ENCODE measurements around the gene SCGB1A1.

Gene SCGB1A1

DNA sequence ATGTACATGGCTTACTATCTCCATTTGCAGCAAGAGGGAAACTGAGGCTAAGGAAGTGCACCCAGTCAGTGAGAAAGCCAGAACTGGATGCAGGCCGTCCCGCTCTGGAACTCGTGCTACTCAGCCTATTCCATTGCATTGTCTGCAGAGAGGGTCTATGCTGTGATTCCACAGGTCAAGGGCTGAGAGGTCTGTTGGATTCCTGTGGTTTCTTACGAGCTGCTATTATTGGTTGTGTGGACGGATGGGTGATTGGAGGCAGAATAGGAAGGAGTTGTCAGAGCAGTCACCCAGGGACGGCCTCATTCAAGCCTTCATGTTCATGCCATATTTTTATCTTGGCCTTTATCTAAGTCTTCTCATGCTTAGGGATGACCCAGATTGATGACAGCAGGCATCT lies 33.4 kb downstream of the SCGB1A1 start:
- no peak overlapping the region for H3K4me3 ChIP-seq (ENCODE audit: low read depth, low read length)
- in situ Hi-C loops (cut with HindIII; ENCODE audit: low sequenced_read_pairs): no loop called here
- TF ChIP-seq, protein P1, sequence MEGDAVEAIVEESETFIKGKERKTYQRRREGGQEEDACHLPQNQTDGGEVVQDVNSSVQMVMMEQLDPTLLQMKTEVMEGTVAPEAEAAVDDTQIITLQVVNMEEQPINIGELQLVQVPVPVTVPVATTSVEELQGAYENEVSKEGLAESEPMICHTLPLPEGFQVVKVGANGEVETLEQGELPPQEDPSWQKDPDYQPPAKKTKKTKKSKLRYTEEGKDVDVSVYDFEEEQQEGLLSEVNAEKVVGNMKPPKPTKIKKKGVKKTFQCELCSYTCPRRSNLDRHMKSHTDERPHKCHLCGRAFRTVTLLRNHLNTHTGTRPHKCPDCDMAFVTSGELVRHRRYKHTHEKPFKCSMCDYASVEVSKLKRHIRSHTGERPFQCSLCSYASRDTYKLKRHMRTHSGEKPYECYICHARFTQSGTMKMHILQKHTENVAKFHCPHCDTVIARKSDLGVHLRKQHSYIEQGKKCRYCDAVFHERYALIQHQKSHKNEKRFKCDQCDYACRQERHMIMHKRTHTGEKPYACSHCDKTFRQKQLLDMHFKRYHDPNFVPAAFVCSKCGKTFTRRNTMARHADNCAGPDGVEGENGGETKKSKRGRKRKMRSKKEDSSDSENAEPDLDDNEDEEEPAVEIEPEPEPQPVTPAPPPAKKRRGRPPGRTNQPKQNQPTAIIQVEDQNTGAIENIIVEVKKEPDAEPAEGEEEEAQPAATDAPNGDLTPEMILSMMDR (IDR thresholded peaks at IDR 0.05; ENCODE audit: low read depth, low read length, missing control alignments): no peak
- DNase-seq (ENCODE audit: low read depth): no peak

DNA sequence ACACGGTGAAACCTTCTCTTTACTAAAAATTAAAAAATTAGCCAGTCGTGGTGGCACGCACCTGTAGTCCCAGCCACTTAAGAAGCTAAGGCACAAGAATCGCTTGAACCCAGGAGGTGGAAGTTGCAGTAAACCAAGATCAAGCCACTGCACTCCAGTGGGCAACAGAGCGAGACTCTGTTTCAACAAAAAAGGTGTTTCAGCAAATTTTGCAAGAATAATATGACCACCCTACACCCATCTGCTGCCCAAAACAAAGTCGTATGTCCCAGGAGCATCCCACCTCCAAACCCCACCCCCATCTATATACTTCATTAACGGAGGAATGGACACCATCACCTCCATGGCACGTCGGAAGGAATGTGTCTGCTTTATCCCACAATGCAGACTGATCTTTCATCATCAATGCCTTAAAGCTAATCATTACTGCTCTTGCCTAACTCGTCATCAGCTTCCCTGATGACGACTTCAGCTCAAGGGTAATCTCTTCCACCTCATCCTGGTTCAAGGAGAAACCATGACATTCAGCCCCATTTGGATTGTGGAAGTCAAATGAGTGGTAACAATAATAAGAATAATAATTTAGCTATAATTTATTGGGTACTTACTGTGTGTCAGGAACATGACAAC lies 34.1 kb downstream of the SCGB1A1 start:
- DNase-seq (ENCODE audit: low read depth): no peak
- in situ Hi-C loops (cut with HindIII; ENCODE audit: low sequenced_read_pairs): no loop called here
- no peak overlapping the region for H3K4me3 ChIP-seq (ENCODE audit: low read depth, low read length)
- TF ChIP-seq, protein P1 (IDR thresholded peaks at IDR 0.05; ENCODE audit: low read depth, low read length, missing control alignments): no peak

DNA sequence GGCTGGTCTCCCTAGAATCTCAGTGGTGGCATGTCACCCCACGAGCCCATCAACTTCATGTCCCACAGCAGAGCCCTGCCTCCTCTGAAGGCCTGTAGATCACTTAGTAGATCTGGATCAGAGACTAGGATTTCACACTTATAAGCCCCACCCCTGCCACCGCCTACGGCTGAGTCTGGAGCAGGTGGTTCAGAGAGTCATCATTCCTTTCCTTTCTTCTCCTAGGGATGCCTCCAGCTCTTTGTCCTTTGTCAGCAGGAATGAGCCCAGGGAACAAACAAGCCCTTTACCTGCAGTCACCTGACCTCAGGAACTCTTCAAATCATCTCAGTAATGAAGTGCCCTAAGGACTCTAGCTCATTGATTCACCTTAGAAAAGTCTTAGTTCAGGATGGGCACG lies 37.8 kb downstream of the SCGB1A1 start:
- DNase-seq (ENCODE audit: low read depth): no peak
- no peak overlapping the region for H3K4me3 ChIP-seq (ENCODE audit: low read depth, low read length)
- TF ChIP-seq, protein P1 (IDR thresholded peaks at IDR 0.05; ENCODE audit: low read depth, low read length, missing control alignments): no peak
- in situ Hi-C loops (cut with HindIII; ENCODE audit: low sequenced_read_pairs): no loop called here

DNA sequence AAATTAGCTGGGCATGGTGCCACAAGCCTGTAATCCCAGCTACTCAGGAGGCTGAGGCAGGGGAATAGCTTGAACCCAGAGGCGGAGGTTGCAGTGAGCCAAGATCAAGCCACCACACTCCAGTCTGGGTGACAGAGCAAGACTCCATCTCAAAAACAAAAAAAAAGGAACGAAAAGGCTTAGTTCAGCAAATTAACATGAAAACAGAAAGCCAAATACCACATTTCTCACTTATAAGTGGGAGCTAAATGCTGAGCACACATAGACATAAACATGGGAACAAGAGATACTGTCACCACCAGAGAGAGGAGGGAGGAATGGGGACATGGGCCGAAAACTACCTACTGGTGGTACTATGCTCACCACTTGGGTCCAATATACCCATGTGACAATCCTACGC lies 38.6 kb downstream of the SCGB1A1 start:
- TF ChIP-seq, protein P1 (IDR thresholded peaks at IDR 0.05; ENCODE audit: low read depth, low read length, missing control alignments): no peak
- in situ Hi-C loops (cut with HindIII; ENCODE audit: low sequenced_read_pairs): no loop called here
- DNase-seq (ENCODE audit: low read depth): no peak

DNA sequence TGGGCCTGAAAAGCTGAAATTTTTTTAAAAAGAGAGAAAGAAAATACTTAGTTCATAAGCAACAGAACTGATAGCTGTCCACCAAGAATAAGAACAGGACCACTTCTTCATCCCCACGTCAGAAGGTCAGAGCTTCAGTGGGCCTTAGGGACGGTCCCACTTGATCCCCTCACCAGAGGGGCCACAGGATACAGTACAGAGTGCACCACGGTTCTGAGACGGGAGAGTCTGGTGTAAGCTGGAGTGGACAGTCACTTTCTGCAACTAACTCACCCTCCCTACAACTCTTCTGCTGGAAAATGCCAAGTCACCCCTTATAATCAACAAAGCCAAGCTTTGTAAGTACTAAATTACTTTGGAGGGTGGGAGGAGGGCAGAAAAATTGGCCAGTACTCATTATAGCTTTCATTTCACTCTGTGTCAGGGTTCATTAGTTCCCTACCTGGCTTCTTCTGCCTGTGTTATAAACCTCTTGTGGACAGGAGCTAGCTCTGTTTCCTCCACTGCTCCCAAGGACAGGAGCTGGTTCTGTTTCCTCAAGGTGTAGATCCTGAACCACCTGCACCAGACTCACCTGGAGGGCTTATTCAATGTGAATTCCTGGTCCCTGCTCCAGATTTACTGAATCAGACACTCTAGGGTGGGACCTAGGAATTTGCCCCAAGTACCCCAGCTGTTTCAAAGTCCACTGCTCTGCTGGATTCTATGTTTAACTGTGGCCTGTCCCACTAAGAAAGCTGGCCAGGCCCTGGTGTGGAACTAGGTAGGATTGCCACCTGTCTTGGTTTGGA lies 39.6 kb downstream of the SCGB1A1 start:
- TF ChIP-seq, protein P1 (IDR thresholded peaks at IDR 0.05; ENCODE audit: low read depth, low read length, missing control alignments): no peak
- DNase-seq (ENCODE audit: low read depth): no peak
- in situ Hi-C loops (cut with HindIII; ENCODE audit: low sequenced_read_pairs): no loop called here
- no peak overlapping the region for H3K4me3 ChIP-seq (ENCODE audit: low read depth, low read length)

More for the DNA sequence above, 38.6 kb downstream of the SCGB1A1 start:
- H3K4me3 ChIP-seq (ENCODE audit: low read depth, low read length): no peak overlapping the region

DNA sequence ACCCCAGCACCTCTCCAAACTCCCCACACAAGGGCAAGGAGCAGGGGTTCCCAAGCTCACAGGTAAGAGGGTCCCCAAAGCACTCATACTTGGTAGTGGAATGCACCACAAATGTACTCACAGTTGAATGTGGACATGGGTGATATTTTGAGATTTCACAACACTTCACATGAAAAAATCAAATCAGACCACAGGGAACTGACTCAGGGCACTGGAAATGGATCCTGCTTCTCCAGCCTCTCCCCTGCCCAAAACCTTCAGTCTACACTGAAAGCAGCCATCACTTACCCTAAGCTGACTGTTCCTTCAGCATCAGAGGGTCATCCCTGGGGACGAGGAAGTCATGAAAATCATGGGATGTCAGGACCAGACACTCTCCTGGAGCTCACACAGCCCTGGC lies 40.2 kb downstream of the SCGB1A1 start:
- no peak for DNase-seq (ENCODE audit: low read depth)
- no peak overlapping the region for H3K4me3 ChIP-seq (ENCODE audit: low read depth, low read length)
- in situ Hi-C loops (cut with HindIII; ENCODE audit: low sequenced_read_pairs): no loop called here
- TF ChIP-seq, protein P1 (IDR thresholded peaks at IDR 0.05; ENCODE audit: low read depth, low read length, missing control alignments): no peak
